Measurements from ENCODE around the gene RASGEF1B. TPM values are rescaled to one million over a fixed set of nuclear protein-coding genes. Genes with fewer than 3 reads are reported as not detected.

Gene RASGEF1B
- polyA plus RNA-seq, 1 experiment: not detected

- no peak for DNase-seq (ENCODE audit: low read depth)
- POLR2A ChIA-PET: no interaction called here
- no peaks in the 10 kb centered on the region for H3K36me3 ChIP-seq (ENCODE audit: control insufficient read depth, insufficient read depth, low read length)
- TF ChIP-seq, protein P1, sequence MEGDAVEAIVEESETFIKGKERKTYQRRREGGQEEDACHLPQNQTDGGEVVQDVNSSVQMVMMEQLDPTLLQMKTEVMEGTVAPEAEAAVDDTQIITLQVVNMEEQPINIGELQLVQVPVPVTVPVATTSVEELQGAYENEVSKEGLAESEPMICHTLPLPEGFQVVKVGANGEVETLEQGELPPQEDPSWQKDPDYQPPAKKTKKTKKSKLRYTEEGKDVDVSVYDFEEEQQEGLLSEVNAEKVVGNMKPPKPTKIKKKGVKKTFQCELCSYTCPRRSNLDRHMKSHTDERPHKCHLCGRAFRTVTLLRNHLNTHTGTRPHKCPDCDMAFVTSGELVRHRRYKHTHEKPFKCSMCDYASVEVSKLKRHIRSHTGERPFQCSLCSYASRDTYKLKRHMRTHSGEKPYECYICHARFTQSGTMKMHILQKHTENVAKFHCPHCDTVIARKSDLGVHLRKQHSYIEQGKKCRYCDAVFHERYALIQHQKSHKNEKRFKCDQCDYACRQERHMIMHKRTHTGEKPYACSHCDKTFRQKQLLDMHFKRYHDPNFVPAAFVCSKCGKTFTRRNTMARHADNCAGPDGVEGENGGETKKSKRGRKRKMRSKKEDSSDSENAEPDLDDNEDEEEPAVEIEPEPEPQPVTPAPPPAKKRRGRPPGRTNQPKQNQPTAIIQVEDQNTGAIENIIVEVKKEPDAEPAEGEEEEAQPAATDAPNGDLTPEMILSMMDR (IDR thresholded peaks at IDR 0.05; ENCODE audit: insufficient read depth, low read depth, low read length): no peak
- H3K27me3 ChIP-seq (ENCODE audit: control insufficient read depth, insufficient read depth, low read length): no peaks in the 10 kb centered on the region
- H3K4me3 ChIP-seq (ENCODE audit: low read depth, low read length): no peak overlapping the region
- CTCF ChIA-PET: interaction anchor here (0.6 to 0.9 kb wide), 2 partner anchors 13 to 148 kb away, joined by 3 to 4 read pairs; no protein-coding TSS in a partner anchor
Measured at GRCh38 chr4:81508411-81509185, 36.9 kb upstream of the RASGEF1B start.

- TF ChIP-seq, protein P1 (IDR thresholded peaks at IDR 0.05; ENCODE audit: insufficient read depth, low read depth, low read length): no peak
- no peak for DNase-seq (ENCODE audit: low read depth)
- ChIA-PET POLR2A (no interaction called here), CTCF (no interaction called here)
- no peak overlapping the region for H3K4me3 ChIP-seq (ENCODE audit: low read depth, low read length)
- no peaks in the 10 kb centered on the region for H3K27me3 ChIP-seq (ENCODE audit: control insufficient read depth, insufficient read depth, low read length)
- no peaks in the 10 kb centered on the region for H3K36me3 ChIP-seq (ENCODE audit: control insufficient read depth, insufficient read depth, low read length)
Measured at GRCh38 chr4:81507530-81507929, 35.8 kb upstream of the RASGEF1B start.

GRCh38 chr4:81506731-81507130, 35.0 kb upstream of the RASGEF1B start:
- H3K36me3 ChIP-seq (ENCODE audit: control insufficient read depth, insufficient read depth, low read length): no peaks in the 10 kb centered on the region
- H3K4me3 ChIP-seq (ENCODE audit: low read depth, low read length): no peak overlapping the region
- no peaks in the 10 kb centered on the region for H3K27me3 ChIP-seq (ENCODE audit: control insufficient read depth, insufficient read depth, low read length)
- ChIA-PET POLR2A (no interaction called here), CTCF (no interaction called here)
- TF ChIP-seq, protein P1 (IDR thresholded peaks at IDR 0.05; ENCODE audit: insufficient read depth, low read depth, low read length): no peak
- no peak for DNase-seq (ENCODE audit: low read depth)

GRCh38 chr4:81505726-81506125, 34.0 kb upstream of the RASGEF1B start:
- ChIA-PET POLR2A (no interaction called here), CTCF (no interaction called here)
- Histone ChIP-seq H3K27me3 (ENCODE audit: control insufficient read depth, insufficient read depth, low read length) (no peaks in the 10 kb centered on the region), H3K4me3 (ENCODE audit: low read depth, low read length) (no peak overlapping the region), H3K36me3 (ENCODE audit: control insufficient read depth, insufficient read depth, low read length) (no peaks in the 10 kb centered on the region)
- TF ChIP-seq, protein P1 (IDR thresholded peaks at IDR 0.05; ENCODE audit: insufficient read depth, low read depth, low read length): no peak
- no peak for DNase-seq (ENCODE audit: low read depth)

GRCh38 chr4:81505004-81505598, 33.4 kb upstream of the RASGEF1B start:
- no peak overlapping the region for H3K4me3 ChIP-seq (ENCODE audit: low read depth, low read length)
- CTCF ChIA-PET: no interaction called here

More at GRCh38 chr4:81505004-81505598, 33.4 kb upstream of the RASGEF1B start:
- no peak for DNase-seq (ENCODE audit: low read depth)
- TF ChIP-seq, protein P1 (IDR thresholded peaks at IDR 0.05; ENCODE audit: insufficient read depth, low read depth, low read length): no peak
- H3K36me3 ChIP-seq (ENCODE audit: control insufficient read depth, insufficient read depth, low read length): no peaks in the 10 kb centered on the region
- H3K27me3 ChIP-seq (ENCODE audit: control insufficient read depth, insufficient read depth, low read length): no peaks in the 10 kb centered on the region
- POLR2A ChIA-PET: no interaction called here

Measured in BJ (cell line).